Ovary (tissue), 9 donors: ENCODE results near the gene CLCNKB. TPM values are rescaled to one million over a fixed set of nuclear protein-coding genes. Genes with fewer than 3 reads are reported as not detected.
A peak's percentile ranks its signal among the peaks of the same experiment; 100 is the strongest.
"Not testable (repeated sequence)": the region's sequence is repeated elsewhere in the genome, so short reads cannot be mapped to it uniquely, and the experiment has no call there.

Source experiments
- DNase-seq, 5 donors: peaks; one replicate each; pipeline ENCODE4 v3.0.0-alpha.2; 2019 to 2020
- H3K27ac ChIP-seq, 2 donors: fragments of 200-600 bp; one replicate each; pipeline versions ENCODE4 v1.5.1 to v1.8.0; 2019 to 2022
- H3K27me3 ChIP-seq: fragments of 200-600 bp; one replicate; pipeline ENCODE4 v1.8.0; 2022
- H3K36me3 ChIP-seq: fragments of 200-600 bp; sonication (generic); one replicate; pipeline ENCODE4 v1.5.1; 2019
- H3K4me1 ChIP-seq: one replicate; pipeline ENCODE4 v1.8.1; 2013; ENCODE audit warnings: mild to moderate bottlenecking, moderate library complexity; ENCODE audit not compliant: insufficient read depth
- H3K4me3 ChIP-seq: fragments of 200-600 bp; sonication (generic); one replicate; pipeline ENCODE4 v1.5.1; 2017
- H3K9me3 ChIP-seq, 2 donors: fragments of 200-600 bp in 1 of 2; sonication (generic) in 1 of 2; one replicate each; pipeline versions ENCODE4 v1.5.1 to v1.8.1; 2013 to 2019; ENCODE audit warnings: mild to moderate bottlenecking in 1 of 2, moderate library complexity in 1 of 2
- CTCF ChIP-seq, 3 donors: fragments of 450-650 bp in 2 of 3; fragments of 200-600 bp in 1 of 3; IDR thresholded peaks; one replicate each; pipeline versions ENCODE4 v1.5.1 to v1.8.0; 2016 to 2022; ENCODE audit warnings: antibody characterized with exemption in 3 of 3, mild to moderate bottlenecking in 1 of 3
- EP300 ChIP-seq: sonication (generic); formaldehyde crosslinking; IDR thresholded peaks from one replicate; pipeline ENCODE4 v1.6.1; 2017; ENCODE audit warnings: antibody characterized with exemption
- POLR2A ChIP-seq: fragments of 450-650 bp; IDR thresholded peaks from one replicate; pipeline ENCODE4 v1.6.1; 2017; ENCODE audit warnings: antibody characterized with exemption, mild to moderate bottlenecking, moderate library complexity
- WGBS, 3 donors: extraction: QIAGEN DNeasy Blood & Tissue Kit in 1 of 3; methylation state at CpG; one replicate each; pipeline versions ENCODE4 v1.1.5 to v1.1.7; 2013 to 2017; 5-methylcytosine and 5-hydroxymethylcytosine counted together
- intact Hi-C, 4 donors: fragments of 100-400 bp; cut with DNase I; formaldehyde crosslinking; loops; one replicate each; pipeline versions ENCODE4 v1.11.0 to v1.15.1; 2022 to 2023
- polyA plus RNA-seq, 2 donors: library from polyadenylated mRNA; stranded (reverse); fragments of 200-250 nt in 1 of 2; fragments of 350-450 nt in 1 of 2; fragmentation: Illumina TruSeq in 1 of 2; extraction: RNeasy Lipid Tissue Mini Kit (QIAGEN cat#74804) in 1 of 2; gene quantifications; one replicate each; pipeline ENCODE4 v1.2.3, GENCODE V29; 2013 to 2014
- total RNA-seq, 7 donors: library from RNA; depleted of rRNA in 2 of 7; stranded (reverse); fragments of >200 nt in 2 of 7; fragmentation: NEBNext Ultra II Directional in 3 of 7; extraction: Animal tissue kit (Norgen Biotek cat#: 25700) in 3 of 7; gene quantifications; one replicate each; pipeline versions ENCODE4 v1.1.0 to v1.2.4, GENCODE V29; 2016 to 2023
- donor health status: DM: no; HTN: no; CAD: no; lungs with moderate emphysema.
- donor health status: DM: no; HTN: no; CAD: no.
- donor health status: Bipolar disorder and iron deficiency.
- donor health status: DM: yes; HTN: yes; CAD: no.
- donor health status: DM: no; HTN: no; CAD: no.
- donor health status: DM: yes; HTN: yes; CAD: no.

Gene CLCNKB
- total and polyA plus RNA-seq, 9 donors: 0.18 to 8.2 (median 1.3) TPM; not detected in 1

- TF ChIP-seq POLR2A (no peak), CTCF (IDR thresholded peaks at IDR 0.05) (no peak), EP300 (no peak)
- DNase-seq: no peak
- Histone ChIP-seq H3K4me1 (no peaks in the 10 kb centered on the region), H3K27ac (no peak overlapping the region), H3K27me3 (no peaks in the 10 kb centered on the region), H3K36me3 (no peaks in the 10 kb centered on the region), H3K4me3 (no peak overlapping the region), H3K9me3 (no peaks in the 10 kb centered on the region)
- WGBS, 3 donors: 76 to 80% (median 80%) methylated on average over 9 of the region's 9 CpGs
- intact Hi-C loops: loop anchor here in 2 of 4 donors (10.0 kb wide), 2 partner anchors 193 to 203 kb away; partner anchors contain the start of gene UQCRHL (in 1 of the 2)
Measured at GRCh38 chr1:15997637-15998280, 45.8 kb upstream of the CLCNKB start.

- intact Hi-C loops: loop anchor here in 2 of 4 donors (10.0 kb wide), 2 partner anchors 194 to 204 kb away; partner anchors contain the start of gene UQCRHL (in 1 of the 2)
- WGBS, 3 donors: 84 to 91% (median 91%) methylated on average over 11 of the region's 11 CpGs
- no peaks in the 10 kb centered on the region for H3K9me3 ChIP-seq
- H3K27me3 ChIP-seq: no peaks in the 10 kb centered on the region
- peak in 1 of 5 donors; percentile 5 for DNase-seq
- no peak overlapping the region for H3K27ac ChIP-seq
- no peak for TF ChIP-seq EP300
- TF ChIP-seq CTCF (IDR thresholded peaks at IDR 0.05): no peak
- TF ChIP-seq POLR2A: no peak
- no peaks in the 10 kb centered on the region for H3K36me3 ChIP-seq
- H3K4me1 ChIP-seq: no peaks in the 10 kb centered on the region
- H3K4me3 ChIP-seq: no peak overlapping the region
Measured at GRCh38 chr1:15998929-15999328, 44.7 kb upstream of the CLCNKB start.

- H3K4me1 ChIP-seq, H3K4me3 ChIP-seq, H3K27me3 ChIP-seq, H3K9me3 ChIP-seq, H3K27ac ChIP-seq, H3K36me3 ChIP-seq: not testable (repeated sequence)
- DNase-seq: peak in 1 of 5 donors; percentile 6
- intact Hi-C loops: loop anchor here in 1 of 4 donors (5.0 kb wide), 1 partner anchor 46 kb away; no protein-coding TSS in a partner anchor
- 77 to 96% (median 81%) methylated on average over 10 of the region's 10 CpGs for WGBS, 3 donors
Measured at GRCh38 chr1:16001274-16001673, 42.3 kb upstream of the CLCNKB start.

- H3K36me3 ChIP-seq: no peaks in the 10 kb centered on the region
- intact Hi-C loops: no loop called here
- H3K4me3 ChIP-seq: no peak overlapping the region
- no peak for DNase-seq
- no peaks in the 10 kb centered on the region for H3K9me3 ChIP-seq
- 80 to 89% (median 82%) methylated on average over 5 of the region's 5 CpGs for WGBS, 3 donors
- no peaks in the 10 kb centered on the region for H3K4me1 ChIP-seq
- H3K27ac ChIP-seq: no peak overlapping the region
- no peak for TF ChIP-seq POLR2A
- TF ChIP-seq EP300: no peak
- no peak for TF ChIP-seq CTCF (IDR thresholded peaks at IDR 0.05)
- H3K27me3 ChIP-seq: no peaks in the 10 kb centered on the region
Measured at GRCh38 chr1:16005597-16005996, 38.0 kb upstream of the CLCNKB start.

- intact Hi-C loops: no loop called here
- H3K9me3 ChIP-seq: no peaks in the 10 kb centered on the region
- no peaks in the 10 kb centered on the region for H3K4me1 ChIP-seq
- H3K36me3 ChIP-seq: no peaks in the 10 kb centered on the region
- peak in 1 of 5 donors; percentile 22 for DNase-seq
- TF ChIP-seq EP300 (no peak), POLR2A (no peak), CTCF (IDR thresholded peaks at IDR 0.05) (no peak)
- no peak overlapping the region for H3K27ac ChIP-seq
- no peaks in the 10 kb centered on the region for H3K27me3 ChIP-seq
- 76 to 86% (median 80%) methylated on average over 10 to 11 of the region's 11 CpGs for WGBS, 3 donors
- no peak overlapping the region for H3K4me3 ChIP-seq
Measured at GRCh38 chr1:16006010-16006409, 37.6 kb upstream of the CLCNKB start.
